ENCODE measurements around the gene HOXB1. TPM values are rescaled to one million over a fixed set of nuclear protein-coding genes. Genes with fewer than 3 reads are reported as not detected.
"Not testable (repeated sequence)": the region's sequence is repeated elsewhere in the genome, so short reads cannot be mapped to it uniquely, and the experiment has no call there.

Gene HOXB1
- total RNA-seq, 1 experiment from 2014 or later = not detected

DNA sequence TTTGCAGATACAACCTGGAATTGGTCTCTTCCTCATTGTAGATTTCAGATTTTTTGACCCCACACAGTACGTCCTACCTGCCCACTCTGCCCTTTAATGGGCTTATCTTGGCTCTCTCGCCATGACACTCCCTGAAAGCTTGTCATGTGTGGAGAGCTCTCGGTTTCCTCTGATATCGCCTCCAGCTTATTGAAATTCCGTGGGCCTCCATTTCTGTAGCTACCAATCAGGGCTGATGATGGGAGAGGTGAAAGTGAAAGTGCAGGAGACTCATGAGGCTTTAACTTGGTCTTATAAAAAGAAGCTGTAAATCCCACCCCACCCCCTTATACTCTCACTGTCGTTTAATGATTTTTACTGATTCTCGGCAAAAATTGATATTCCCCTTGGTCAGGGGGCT, 17.7 kb downstream of the HOXB1 start:
- Mint-ChIP-seq H3K9me3 (ENCODE audit: unreplicated experiment) (no peaks in the 10 kb centered on the region), H3K27me3 (ENCODE audit: insufficient read depth, unreplicated experiment) (peaks cover 38% of the 10 kb centered on the region), H3K27ac (ENCODE audit: unreplicated experiment) (no peak overlapping the region), H3K36me3 (ENCODE audit: insufficient read depth, unreplicated experiment) (no peaks in the 10 kb centered on the region), H3K4me1 (ENCODE audit: low read depth, unreplicated experiment) (peaks cover 42% of the 10 kb centered on the region), H3K4me3 (ENCODE audit: unreplicated experiment) (peak overlapping the region; percentile 33)
- Histone ChIP-seq H3K4me1 (peaks cover 49% of the 10 kb centered on the region), H3K9me3 (peaks cover 2% of the 10 kb centered on the region; the same call in 1 of the 2 replicates), H3K4me3 (ENCODE audit: low read depth, low read length) (no peak overlapping the region), H3K36me3 (ENCODE audit: control insufficient read depth, insufficient read depth, low read length) (no peaks in the 10 kb centered on the region), H3K27me3 (replicated peaks; ENCODE audit: control insufficient read depth, insufficient read depth, low read length) (no peaks in the 10 kb centered on the region)
- POLR2A ChIA-PET = interaction anchor here (0.6 kb wide), 1 partner anchor 134 kb away, joined by 5 read pairs; no protein-coding TSS in a partner anchor
- intact Hi-C loops (cut with micrococcal nuclease; ENCODE audit: unreplicated experiment) = loop anchor here (1.0 kb wide), 1 partner anchor 13 kb away; no protein-coding TSS in a partner anchor
- CTCF ChIA-PET = interaction anchor here (0.6 to 1.5 kb wide), 9 partner anchors 9 to 291 kb away, joined by 3 to 11 read pairs (median 4); no protein-coding TSS in a partner anchor
- TF ChIP-seq, protein P1, sequence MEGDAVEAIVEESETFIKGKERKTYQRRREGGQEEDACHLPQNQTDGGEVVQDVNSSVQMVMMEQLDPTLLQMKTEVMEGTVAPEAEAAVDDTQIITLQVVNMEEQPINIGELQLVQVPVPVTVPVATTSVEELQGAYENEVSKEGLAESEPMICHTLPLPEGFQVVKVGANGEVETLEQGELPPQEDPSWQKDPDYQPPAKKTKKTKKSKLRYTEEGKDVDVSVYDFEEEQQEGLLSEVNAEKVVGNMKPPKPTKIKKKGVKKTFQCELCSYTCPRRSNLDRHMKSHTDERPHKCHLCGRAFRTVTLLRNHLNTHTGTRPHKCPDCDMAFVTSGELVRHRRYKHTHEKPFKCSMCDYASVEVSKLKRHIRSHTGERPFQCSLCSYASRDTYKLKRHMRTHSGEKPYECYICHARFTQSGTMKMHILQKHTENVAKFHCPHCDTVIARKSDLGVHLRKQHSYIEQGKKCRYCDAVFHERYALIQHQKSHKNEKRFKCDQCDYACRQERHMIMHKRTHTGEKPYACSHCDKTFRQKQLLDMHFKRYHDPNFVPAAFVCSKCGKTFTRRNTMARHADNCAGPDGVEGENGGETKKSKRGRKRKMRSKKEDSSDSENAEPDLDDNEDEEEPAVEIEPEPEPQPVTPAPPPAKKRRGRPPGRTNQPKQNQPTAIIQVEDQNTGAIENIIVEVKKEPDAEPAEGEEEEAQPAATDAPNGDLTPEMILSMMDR (IDR thresholded peaks at IDR 0.05; ENCODE audit: insufficient read depth in 1 of 2, low read depth in 1 of 2, low read length in 1 of 2, severe bottlenecking in 1 of 2, unreplicated experiment in 1 of 2) = no peak
- no TSS peak for BruUV-seq (replicated peaks)
- no peak for DNase-seq

DNA sequence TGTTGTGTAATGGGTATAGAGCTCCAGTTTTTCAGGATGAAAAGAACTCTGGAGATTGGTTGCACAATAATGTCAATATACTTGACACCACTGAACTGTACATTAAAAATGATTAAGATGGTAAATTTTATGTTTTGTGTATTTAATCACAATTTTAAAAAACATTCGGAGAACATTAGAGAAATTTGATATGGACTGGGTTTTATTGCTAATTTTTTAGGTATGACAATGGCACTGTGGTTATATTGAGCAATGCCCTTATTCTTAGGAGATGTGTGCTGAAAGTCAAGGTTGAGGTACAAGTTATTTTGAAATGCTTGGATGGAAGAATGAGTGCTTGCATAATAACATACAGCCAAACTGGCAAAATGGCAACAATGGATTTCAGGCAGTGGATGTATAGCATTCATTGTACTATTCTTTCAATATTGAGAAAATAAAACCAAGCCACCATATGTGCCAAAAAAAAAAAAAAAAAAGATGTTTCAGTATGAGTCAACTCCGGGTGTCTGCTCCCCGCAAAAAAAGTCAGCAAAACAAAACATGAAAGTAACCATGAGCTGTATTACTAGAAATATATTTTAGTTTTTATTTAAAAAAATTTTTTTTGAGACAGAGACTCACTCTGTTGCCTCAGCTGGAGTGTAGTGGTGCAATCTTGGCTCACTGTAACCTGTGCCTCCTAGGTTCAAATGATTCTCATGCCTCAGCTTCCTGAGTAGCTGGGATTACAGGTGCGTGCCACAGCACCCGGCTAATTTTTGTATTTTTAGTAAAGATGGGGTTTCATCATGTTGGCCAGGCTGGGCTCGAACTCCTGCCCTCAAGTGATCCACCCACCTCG, 19.8 kb downstream of the HOXB1 start:
- BruUV-seq (replicated peaks) = no TSS peak

DNA sequence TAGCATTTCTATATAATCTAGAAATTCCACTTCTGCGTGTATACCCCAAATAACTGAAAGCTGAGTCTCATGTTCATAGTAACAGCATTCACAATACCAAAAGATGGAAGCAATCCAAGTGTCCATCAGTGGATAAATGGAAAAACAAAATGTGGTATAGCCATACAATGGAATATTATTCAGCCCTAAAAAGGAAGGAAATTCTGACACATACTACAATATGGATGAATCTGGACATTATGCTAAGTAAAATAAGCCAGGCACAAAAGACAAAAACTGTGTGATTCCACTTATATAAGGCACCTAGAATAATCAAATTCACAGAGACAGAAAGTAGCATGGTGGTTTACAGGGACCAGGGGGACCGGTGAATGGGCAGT, 20.4 kb downstream of the HOXB1 start:
- H3K4me1 Mint-ChIP-seq (ENCODE audit: low read depth, unreplicated experiment) = peaks cover 33% of the 10 kb centered on the region
- H3K27me3 Mint-ChIP-seq (ENCODE audit: insufficient read depth, unreplicated experiment) = peaks cover 34% of the 10 kb centered on the region
- TF ChIP-seq, protein P1 (IDR thresholded peaks at IDR 0.05; ENCODE audit: insufficient read depth in 1 of 2, low read depth in 1 of 2, low read length in 1 of 2, severe bottlenecking in 1 of 2, unreplicated experiment in 1 of 2) = no peak
- Histone ChIP-seq H3K9me3 (peaks cover 2% of the 10 kb centered on the region; the same call in 1 of the 2 replicates), H3K4me1 (peaks cover 27% of the 10 kb centered on the region), H3K36me3 (ENCODE audit: control insufficient read depth, insufficient read depth, low read length) (no peaks in the 10 kb centered on the region), H3K27me3 (replicated peaks; ENCODE audit: control insufficient read depth, insufficient read depth, low read length) (no peaks in the 10 kb centered on the region), H3K4me3 (ENCODE audit: low read depth, low read length) (no peak overlapping the region)
- no peak overlapping the region for H3K27ac Mint-ChIP-seq (ENCODE audit: unreplicated experiment)
- H3K4me3 Mint-ChIP-seq (ENCODE audit: unreplicated experiment) = no peak overlapping the region
- intact Hi-C loops (cut with micrococcal nuclease; ENCODE audit: unreplicated experiment) = no loop called here
- no peak for DNase-seq
- POLR2A ChIA-PET = no interaction called here
- BruUV-seq (replicated peaks) = no TSS peak
- no peaks in the 10 kb centered on the region for H3K36me3 Mint-ChIP-seq (ENCODE audit: insufficient read depth, unreplicated experiment)
- CTCF ChIA-PET = no interaction called here
- H3K9me3 Mint-ChIP-seq (ENCODE audit: unreplicated experiment) = no peaks in the 10 kb centered on the region

More for the DNA sequence above, 19.8 kb downstream of the HOXB1 start:
- no peaks in the 10 kb centered on the region for H3K9me3 Mint-ChIP-seq (ENCODE audit: unreplicated experiment)
- intact Hi-C loops (cut with micrococcal nuclease; ENCODE audit: unreplicated experiment) = no loop called here
- H3K4me1 Mint-ChIP-seq (ENCODE audit: low read depth, unreplicated experiment) = peaks cover 27% of the 10 kb centered on the region
- DNase-seq = no peak
- no peaks in the 10 kb centered on the region for H3K36me3 Mint-ChIP-seq (ENCODE audit: insufficient read depth, unreplicated experiment)
- ChIA-PET CTCF (interaction anchor here (0.7 kb wide), 1 partner anchor 18 kb away, joined by 6 read pairs; no protein-coding TSS in a partner anchor), POLR2A (no interaction called here)
- H3K4me1 ChIP-seq = peaks cover 31% of the 10 kb centered on the region
- no peak overlapping the region for H3K4me3 ChIP-seq (ENCODE audit: low read depth, low read length)
- no peaks in the 10 kb centered on the region for H3K27me3 ChIP-seq (replicated peaks; ENCODE audit: control insufficient read depth, insufficient read depth, low read length)
- peaks cover 34% of the 10 kb centered on the region for H3K27me3 Mint-ChIP-seq (ENCODE audit: insufficient read depth, unreplicated experiment)
- H3K27ac Mint-ChIP-seq (ENCODE audit: unreplicated experiment) = no peak overlapping the region
- H3K4me3 Mint-ChIP-seq (ENCODE audit: unreplicated experiment) = no peak overlapping the region
- H3K36me3 ChIP-seq (ENCODE audit: control insufficient read depth, insufficient read depth, low read length) = no peaks in the 10 kb centered on the region
- H3K9me3 ChIP-seq = peaks cover 2% of the 10 kb centered on the region; the same call in 1 of the 2 replicates
- TF ChIP-seq, protein P1 (IDR thresholded peaks at IDR 0.05; ENCODE audit: insufficient read depth in 1 of 2, low read depth in 1 of 2, low read length in 1 of 2, severe bottlenecking in 1 of 2, unreplicated experiment in 1 of 2) = no peak

DNA sequence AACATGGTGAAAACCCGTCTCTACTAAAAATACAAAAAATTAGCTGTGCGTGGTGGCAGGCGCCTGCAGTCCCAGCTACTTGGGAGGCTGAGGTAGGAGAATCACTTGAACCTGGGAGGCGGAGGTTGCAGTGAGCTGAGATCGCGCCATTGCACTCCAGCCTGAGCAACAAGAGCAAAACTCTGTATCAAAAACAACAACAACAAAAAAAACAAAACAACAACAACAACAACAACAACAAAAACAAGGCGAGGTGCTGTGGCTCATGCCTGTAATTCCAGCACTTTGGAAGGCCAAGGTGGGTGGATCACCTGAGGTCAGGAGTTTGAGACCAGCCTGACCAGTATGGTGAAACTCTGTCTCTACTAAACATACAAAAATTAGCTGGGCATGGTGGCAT, 21.1 kb downstream of the HOXB1 start:
- H3K27me3 Mint-ChIP-seq (ENCODE audit: insufficient read depth, unreplicated experiment) = peaks cover 30% of the 10 kb centered on the region
- H3K9me3 ChIP-seq; intact Hi-C loops (cut with micrococcal nuclease; ENCODE audit: unreplicated experiment); H3K9me3 Mint-ChIP-seq (ENCODE audit: unreplicated experiment); CTCF ChIA-PET; BruUV-seq (replicated peaks); H3K36me3 Mint-ChIP-seq (ENCODE audit: insufficient read depth, unreplicated experiment); H3K27me3 ChIP-seq (replicated peaks; ENCODE audit: control insufficient read depth, insufficient read depth, low read length); H3K4me3 Mint-ChIP-seq (ENCODE audit: unreplicated experiment); H3K27ac Mint-ChIP-seq (ENCODE audit: unreplicated experiment); H3K36me3 ChIP-seq (ENCODE audit: control insufficient read depth, insufficient read depth, low read length); DNase-seq; H3K4me3 ChIP-seq (ENCODE audit: low read depth, low read length): not testable (repeated sequence)
- peaks cover 33% of the 10 kb centered on the region for H3K4me1 Mint-ChIP-seq (ENCODE audit: low read depth, unreplicated experiment)
- POLR2A ChIA-PET = interaction anchor here (0.7 kb wide), 1 partner anchor 53 kb away, joined by 4 read pairs; no protein-coding TSS in a partner anchor
- peaks cover 20% of the 10 kb centered on the region for H3K4me1 ChIP-seq

All from Caco-2 (cell line).